ENCODE measurements around the gene FAR2.
"Not testable (repeated sequence)": the region's sequence is repeated elsewhere in the genome, so short reads cannot be mapped to it uniquely, and the experiment has no call there.

FAR2 gene

GRCh38 chr12:29241821-29242591 lies 92.9 kb downstream of the FAR2 start:
- Histone ChIP-seq H3K27me3 (ENCODE audit: low read depth) (no peaks in the 10 kb centered on the region), H3K4me3 (no peak overlapping the region), H3K9me3 (no peaks in the 10 kb centered on the region), H3K36me3 (replicated peaks) (no peaks in the 10 kb centered on the region), H3K4me1 (no peaks in the 10 kb centered on the region)
- no peak for DNase-seq (ENCODE audit: low spot score in 2 of 2)
- in situ Hi-C loops (cut with MboI; ENCODE audit: low sequenced_read_pairs): no loop called here

GRCh38 chr12:29242921-29243431 lies 93.9 kb downstream of the FAR2 start:
- in situ Hi-C loops (cut with MboI; ENCODE audit: low sequenced_read_pairs): no loop called here
- H3K36me3 ChIP-seq (replicated peaks): no peaks in the 10 kb centered on the region
- no peak for DNase-seq (ENCODE audit: low spot score in 2 of 2)
- no peaks in the 10 kb centered on the region for H3K9me3 ChIP-seq
- H3K27me3 ChIP-seq (ENCODE audit: low read depth): no peaks in the 10 kb centered on the region
- no peaks in the 10 kb centered on the region for H3K4me1 ChIP-seq
- H3K4me3 ChIP-seq: no peak overlapping the region

DNA sequence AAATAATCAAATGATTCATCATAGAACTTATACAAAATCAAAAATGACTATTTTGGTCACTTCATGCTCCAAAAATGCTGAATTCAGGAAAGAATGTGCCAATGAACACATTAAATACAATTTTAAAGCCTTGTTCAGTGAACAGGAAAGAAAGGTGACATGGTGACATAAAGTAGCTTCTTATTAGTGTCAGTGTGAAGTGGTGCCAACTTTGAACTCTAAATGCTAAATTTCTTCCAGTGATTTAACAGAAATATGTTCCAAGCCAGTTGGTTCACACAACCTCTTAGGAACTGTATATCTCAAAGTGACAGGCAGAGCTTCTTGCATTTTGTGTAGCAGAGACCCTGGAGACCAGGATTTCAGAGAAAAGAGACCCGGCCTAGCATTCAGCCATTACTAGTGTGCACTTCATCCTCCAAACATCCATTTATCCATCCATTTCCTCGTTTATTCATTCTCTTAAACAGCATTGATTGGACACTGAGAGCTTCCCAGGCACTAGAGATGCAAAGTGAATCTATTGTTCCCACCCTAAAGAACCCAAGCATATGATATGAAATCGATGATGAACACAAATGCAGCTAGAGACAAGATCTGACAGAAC lies 95.2 kb downstream of the FAR2 start:
- no peaks in the 10 kb centered on the region for H3K36me3 ChIP-seq (replicated peaks)
- H3K9me3 ChIP-seq: no peaks in the 10 kb centered on the region
- no peaks in the 10 kb centered on the region for H3K27me3 ChIP-seq (ENCODE audit: low read depth)
- no peak overlapping the region for H3K4me3 ChIP-seq
- no peaks in the 10 kb centered on the region for H3K4me1 ChIP-seq
- in situ Hi-C loops (cut with MboI; ENCODE audit: low sequenced_read_pairs): no loop called here
- no peak for DNase-seq (ENCODE audit: low spot score in 2 of 2)

- Histone ChIP-seq H3K27me3 (ENCODE audit: low read depth) (no peaks in the 10 kb centered on the region), H3K4me3 (no peak overlapping the region), H3K36me3 (replicated peaks) (no peaks in the 10 kb centered on the region), H3K9me3 (no peaks in the 10 kb centered on the region), H3K4me1 (no peaks in the 10 kb centered on the region)
- in situ Hi-C loops (cut with MboI; ENCODE audit: low sequenced_read_pairs): no loop called here
- DNase-seq (ENCODE audit: low spot score in 2 of 2): no peak
Measured at GRCh38 chr12:29245246-29245645, 96.2 kb downstream of the FAR2 start.

DNA sequence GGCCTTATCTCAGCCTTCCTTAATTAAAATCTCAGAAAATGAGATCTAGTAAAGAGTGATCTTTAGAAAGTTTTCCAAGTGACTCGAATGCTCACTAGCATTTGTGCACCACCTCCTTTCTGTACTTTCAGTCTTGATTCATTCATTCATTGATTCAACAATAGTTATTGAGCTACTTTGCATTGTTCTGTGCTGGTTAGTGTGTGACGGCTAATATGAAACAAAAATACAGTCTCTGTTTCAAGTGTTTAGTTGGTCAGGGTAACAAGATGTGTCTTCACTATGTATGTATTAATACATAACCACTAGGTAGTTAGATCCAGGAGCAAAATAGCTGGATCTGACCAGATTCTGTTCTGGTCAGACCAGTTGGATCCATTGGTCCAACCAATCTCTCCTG lies 100.9 kb downstream of the FAR2 start:
- Histone ChIP-seq H3K36me3 (replicated peaks) (no peaks in the 10 kb centered on the region), H3K9me3 (no peaks in the 10 kb centered on the region), H3K4me1 (peaks cover 8% of the 10 kb centered on the region), H3K4me3 (no peak overlapping the region), H3K27me3 (ENCODE audit: low read depth) (no peaks in the 10 kb centered on the region)
- in situ Hi-C loops (cut with MboI; ENCODE audit: low sequenced_read_pairs): no loop called here
- DNase-seq (ENCODE audit: low spot score in 2 of 2): no peak

DNA sequence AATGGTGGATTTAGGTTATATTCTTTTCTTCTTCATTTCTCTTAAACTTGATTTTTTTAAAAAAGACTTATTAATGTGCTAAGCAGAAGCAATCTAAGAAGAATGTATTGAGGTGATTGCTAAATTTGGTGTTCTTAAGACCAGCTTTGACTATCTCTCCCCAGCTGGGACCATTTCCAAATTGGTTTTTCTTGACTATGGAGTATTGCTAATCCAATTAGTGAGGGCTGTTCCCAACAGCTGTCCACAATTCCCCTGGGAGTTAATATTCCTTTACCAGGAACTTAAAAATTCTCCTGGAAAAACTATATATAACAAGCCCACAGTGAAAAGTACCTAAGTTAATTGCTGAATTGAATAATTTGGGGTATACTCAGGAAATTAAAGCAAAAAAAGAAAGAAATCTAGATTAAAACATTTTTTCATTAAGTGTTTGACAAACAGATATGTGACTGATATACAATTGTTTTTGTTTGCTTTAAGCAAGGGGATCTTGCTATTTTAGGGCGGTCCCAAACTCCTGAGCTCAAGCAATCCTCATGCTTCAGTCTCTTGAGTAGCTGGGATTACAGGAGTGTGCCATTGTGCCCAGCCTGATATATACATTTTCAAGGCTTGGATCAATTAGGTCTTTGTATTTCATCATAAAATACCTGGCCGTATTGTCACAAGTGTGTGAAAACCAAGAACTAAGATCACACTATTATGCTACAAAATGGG lies 105.0 kb downstream of the FAR2 start:
- Histone ChIP-seq H3K36me3 (replicated peaks) (no peaks in the 10 kb centered on the region), H3K4me1 (peaks cover 13% of the 10 kb centered on the region), H3K9me3 (no peaks in the 10 kb centered on the region), H3K4me3 (no peak overlapping the region), H3K27me3 (ENCODE audit: low read depth) (no peaks in the 10 kb centered on the region)
- peak; percentile 26 to 42 for DNase-seq (ENCODE audit: low spot score in 2 of 2)
- in situ Hi-C loops (cut with MboI; ENCODE audit: low sequenced_read_pairs): no loop called here

GRCh38 chr12:29255042-29255441 lies 106.0 kb downstream of the FAR2 start:
- H3K36me3 ChIP-seq (replicated peaks): no peaks in the 10 kb centered on the region
- in situ Hi-C loops (cut with MboI; ENCODE audit: low sequenced_read_pairs): no loop called here
- H3K27me3 ChIP-seq (ENCODE audit: low read depth): no peaks in the 10 kb centered on the region
- H3K9me3 ChIP-seq: no peaks in the 10 kb centered on the region
- DNase-seq (ENCODE audit: low spot score in 2 of 2): peak; percentile 24 to 66
- peaks cover 13% of the 10 kb centered on the region for H3K4me1 ChIP-seq
- H3K4me3 ChIP-seq: no peak overlapping the region

- Histone ChIP-seq H3K36me3 (replicated peaks) (no peaks in the 10 kb centered on the region), H3K9me3 (no peaks in the 10 kb centered on the region), H3K27me3 (ENCODE audit: low read depth) (no peaks in the 10 kb centered on the region), H3K4me1 (peaks cover 13% of the 10 kb centered on the region), H3K4me3 (no peak overlapping the region)
- in situ Hi-C loops (cut with MboI; ENCODE audit: low sequenced_read_pairs): no loop called here
- DNase-seq (ENCODE audit: low spot score in 2 of 2): no peak
Measured at GRCh38 chr12:29256598-29256997, 107.5 kb downstream of the FAR2 start.

- H3K36me3 ChIP-seq (replicated peaks); DNase-seq (ENCODE audit: low spot score in 2 of 2); H3K4me3 ChIP-seq; in situ Hi-C loops (cut with MboI; ENCODE audit: low sequenced_read_pairs); H3K27me3 ChIP-seq (ENCODE audit: low read depth); H3K9me3 ChIP-seq: not testable (repeated sequence)
- peaks cover 13% of the 10 kb centered on the region for H3K4me1 ChIP-seq
Measured at GRCh38 chr12:29257687-29258086, 108.6 kb downstream of the FAR2 start.

DNA sequence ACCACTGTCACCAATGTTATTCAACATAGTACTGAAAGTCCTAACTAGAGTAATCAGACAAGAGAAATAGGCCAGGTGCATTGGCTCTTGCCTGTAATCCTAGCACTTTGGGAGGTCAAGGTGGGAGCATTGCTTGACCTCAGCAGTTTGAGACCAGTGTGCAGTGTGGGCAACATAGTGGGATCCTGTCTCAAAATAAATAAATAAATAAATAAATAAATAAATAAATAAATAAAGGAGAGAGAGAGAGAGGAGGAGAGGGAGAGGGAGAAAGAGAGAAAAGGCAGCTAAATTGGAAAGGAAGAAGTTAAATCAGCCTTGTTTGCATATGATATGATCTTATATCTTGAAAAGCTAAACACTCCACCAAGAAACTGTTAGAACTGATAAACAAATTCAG lies 115.3 kb downstream of the FAR2 start:
- H3K4me1 ChIP-seq: no peaks in the 10 kb centered on the region
- H3K9me3 ChIP-seq: no peaks in the 10 kb centered on the region
- no peak for DNase-seq (ENCODE audit: low spot score in 2 of 2)
- no peak overlapping the region for H3K4me3 ChIP-seq
- no peaks in the 10 kb centered on the region for H3K36me3 ChIP-seq (replicated peaks)
- no peaks in the 10 kb centered on the region for H3K27me3 ChIP-seq (ENCODE audit: low read depth)
- in situ Hi-C loops (cut with MboI; ENCODE audit: low sequenced_read_pairs): no loop called here

GRCh38 chr12:29269706-29270408 lies 120.8 kb downstream of the FAR2 start:
- Histone ChIP-seq H3K9me3 (no peaks in the 10 kb centered on the region), H3K27me3 (ENCODE audit: low read depth) (no peaks in the 10 kb centered on the region), H3K4me1 (no peaks in the 10 kb centered on the region), H3K4me3 (no peak overlapping the region), H3K36me3 (replicated peaks) (no peaks in the 10 kb centered on the region)
- in situ Hi-C loops (cut with MboI; ENCODE audit: low sequenced_read_pairs): no loop called here
- DNase-seq (ENCODE audit: low spot score in 2 of 2): no peak

DNA sequence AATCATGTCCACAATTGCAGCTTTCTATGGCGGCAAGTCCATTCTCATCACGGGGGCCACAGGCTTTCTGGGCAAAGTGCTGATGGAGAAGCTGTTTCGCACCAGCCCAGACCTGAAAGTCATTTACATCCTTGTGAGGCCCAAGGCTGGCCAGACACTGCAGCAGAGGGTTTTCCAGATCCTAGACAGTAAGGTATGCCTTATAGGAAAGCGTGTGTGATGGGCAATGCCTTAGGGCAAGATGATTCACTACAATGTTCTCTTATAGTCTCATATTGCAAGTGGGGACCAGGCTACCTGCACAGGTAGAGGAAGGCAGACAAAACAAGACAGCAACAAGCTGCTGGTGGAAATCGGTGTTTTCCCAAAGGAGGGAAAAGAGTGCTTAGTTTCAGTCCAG lies 121.4 kb downstream of the FAR2 start:
- in situ Hi-C loops (cut with MboI; ENCODE audit: low sequenced_read_pairs): no loop called here
- no peaks in the 10 kb centered on the region for H3K27me3 ChIP-seq (ENCODE audit: low read depth)
- no peak for DNase-seq (ENCODE audit: low spot score in 2 of 2)
- H3K9me3 ChIP-seq: no peaks in the 10 kb centered on the region
- H3K36me3 ChIP-seq (replicated peaks): no peaks in the 10 kb centered on the region
- H3K4me1 ChIP-seq: no peaks in the 10 kb centered on the region
- no peak overlapping the region for H3K4me3 ChIP-seq

- no peaks in the 10 kb centered on the region for H3K36me3 ChIP-seq (replicated peaks)
- in situ Hi-C loops (cut with MboI; ENCODE audit: low sequenced_read_pairs): no loop called here
- H3K27me3 ChIP-seq (ENCODE audit: low read depth): no peaks in the 10 kb centered on the region
- no peak for DNase-seq (ENCODE audit: low spot score in 2 of 2)
- no peak overlapping the region for H3K4me3 ChIP-seq
- H3K9me3 ChIP-seq: no peaks in the 10 kb centered on the region
- H3K4me1 ChIP-seq: no peaks in the 10 kb centered on the region
Measured at GRCh38 chr12:29273178-29273843, 124.2 kb downstream of the FAR2 start.

Data from HAP-1 (cell line).